GM12878 (cell line): ENCODE measurements around the gene SHROOM2. TPM values are rescaled to one million over a fixed set of nuclear protein-coding genes. Genes with fewer than 3 reads are reported as not detected.

Experiments
- ATAC-seq: fragments of 200-7000 bp; cut with Tn5 transposase; 3 replicates; pipeline ENCODE4 v1.9.1; 2020; ENCODE audit warnings: mild to moderate bottlenecking, moderate library complexity
- BruUV-seq: library from RNA; stranded (reverse); fragments of 400-500 nt; replicated peaks from 2 replicates; lab custom pipeline; 2021; lab: Mats Ljungman, UMichigan
- CTCF ChIA-PET: fragments of 300-600 bp; sonication (Branson Sonifier 250); formaldehyde crosslinking; extraction: SDS; loops from one replicate; lab custom pipeline; 2021; ENCODE audit warnings: inconsistent platforms; lab: Yijun Ruan, JAX
- POLR2A ChIA-PET: fragments of 350-600 bp; formaldehyde crosslinking; extraction: SDS; loops from one replicate; lab custom pipeline; 2021; ENCODE audit warnings: inconsistent platforms; lab: Charles Lee
- RAD21 ChIA-PET: fragments of 300-600 bp; sonication (Branson Sonifier 250); formaldehyde crosslinking; loops from one replicate; lab custom pipeline; 2023; ENCODE audit warnings: antibody characterized with exemption; ENCODE audit not compliant: unreplicated experiment; lab: Charles Lee
- SMC1A ChIA-PET: fragments of 300-600 bp; sonication (Branson Sonifier 250); formaldehyde crosslinking; loops from one replicate; lab custom pipeline; 2023; ENCODE audit not compliant: unreplicated experiment, uncharacterized antibody; lab: Charles Lee
- DNase-seq: peaks from one replicate; pipeline ENCODE4 v3.0.0-alpha.2; 2011; ENCODE audit warnings: low read depth, low spot score
- FAIRE-seq: peaks from 3 replicates; lab custom pipeline; 2011; peaks lifted over from hg19 to GRCh38; lab: Jason Lieb, UNC
- H2AFZ ChIP-seq: 2 replicates; pipeline ENCODE4 v1.6.0; 2011; ENCODE audit warnings: low read depth, low read length, control low read depth; ENCODE audit not compliant: control insufficient read depth
- H3K27ac ChIP-seq: 2 replicates; pipeline ENCODE4 v1.5.1; 2011; ENCODE audit warnings: control low read depth; ENCODE audit not compliant: control insufficient read depth, insufficient read depth
- H3K27me3 ChIP-seq, 2 experiments: replicated peaks in 1 of 2; 2 replicates each; pipeline versions ENCODE4 v1.6.0 to v1.6.1; 2011; ENCODE audit warnings: low read length in 1 of 2; ENCODE audit not compliant: control insufficient read depth in 2 of 2, insufficient read depth in 2 of 2
- H3K36me3 ChIP-seq, 2 experiments: 2 replicates each; pipeline ENCODE4 v1.5.1; 2011; ENCODE audit warnings: low read length in 1 of 2; ENCODE audit not compliant: control insufficient read depth in 2 of 2, insufficient read depth in 2 of 2
- H3K4me1 ChIP-seq: 2 replicates; pipeline ENCODE4 v1.6.1; 2011; ENCODE audit warnings: mild to moderate bottlenecking, low read length, moderate library complexity, mixed read lengths; ENCODE audit not compliant: control insufficient read depth, insufficient read depth
- H3K4me2 ChIP-seq: 2 replicates; pipeline ENCODE4 v1.6.0; 2011; ENCODE audit warnings: control low read depth; ENCODE audit not compliant: control insufficient read depth, insufficient read depth
- H3K4me3 ChIP-seq: fragments of 200-600 bp; sonication (generic); 2 replicates; pipeline ENCODE4 v1.5.1; 2016
- H3K79me2 ChIP-seq: 2 replicates; pipeline ENCODE4 v1.6.0; 2011; ENCODE audit warnings: low read length; ENCODE audit not compliant: control insufficient read depth, insufficient read depth
- H3K9ac ChIP-seq: 2 replicates; pipeline ENCODE4 v1.8.0; 2011; ENCODE audit warnings: low read length, control low read depth, mixed read lengths; ENCODE audit not compliant: control insufficient read depth, insufficient read depth
- H3K9me3 ChIP-seq: replicated peaks from 3 replicates; pipeline ENCODE4 v1.5.1; 2011; ENCODE audit warnings: mild to moderate bottlenecking, low read length; ENCODE audit not compliant: control insufficient read depth, insufficient read depth
- H4K20me1 ChIP-seq: 2 replicates; pipeline ENCODE4 v1.6.0; 2011; ENCODE audit not compliant: control insufficient read depth, insufficient read depth
- ASH2L ChIP-seq: fragments of 300-600, 200-600 bp; sonication (generic); IDR thresholded peaks from 2 replicates; pipeline ENCODE4 v1.6.1; 2017; ENCODE audit warnings: low read depth, mild to moderate bottlenecking, borderline replicate concordance
- BCLAF1 ChIP-seq: fragments of 450-650 bp; IDR thresholded peaks from 2 replicates; pipeline ENCODE4 v1.6.1; 2017; ENCODE audit warnings: antibody characterized with exemption, mild to moderate bottlenecking, moderate library complexity
- E2F4 ChIP-seq: IDR thresholded peaks from 2 replicates; pipeline ENCODE4 v1.6.1; 2012; ENCODE audit warnings: low read depth, low read length, improper control_type of control experiment
- HDAC6 ChIP-seq: fragments of 200-600 bp; sonication (generic); IDR thresholded peaks from one replicate; pipeline ENCODE4 v1.8.0; 2017; ENCODE audit warnings: antibody characterized with exemption; ENCODE audit not compliant: unreplicated experiment
- HSF1 ChIP-seq: fragments of 150-350 bp; IDR thresholded peaks from 2 replicates; pipeline ENCODE4 v1.6.1; 2014; ENCODE audit warnings: mild to moderate bottlenecking, low read depth, low read length
- LARP7 ChIP-seq: fragments of 450-650 bp; IDR thresholded peaks from 2 replicates; pipeline ENCODE4 v1.6.1; 2017; ENCODE audit warnings: mild to moderate bottlenecking
- NFIC ChIP-seq: IDR thresholded peaks from 2 replicates; pipeline ENCODE4 v1.6.1; 2012; ENCODE audit warnings: low read depth, mild to moderate bottlenecking, inconsistent platforms, low read length, moderate library complexity
- NKRF ChIP-seq: fragments of 450-650 bp; conservative IDR thresholded peaks from 2 replicates; pipeline ENCODE4 v1.6.1; 2017; ENCODE audit warnings: mild to moderate bottlenecking, moderate library complexity
- NR2C2 ChIP-seq: IDR thresholded peaks from 2 replicates; pipeline ENCODE4 v1.6.1; 2011; ENCODE audit warnings: borderline replicate concordance, low read depth; ENCODE audit not compliant: control insufficient read depth, insufficient read length
- PAX8 ChIP-seq: fragments of 450-650 bp; IDR thresholded peaks from 2 replicates; pipeline ENCODE4 v1.6.1; 2017; ENCODE audit warnings: mild to moderate bottlenecking, moderate library complexity
- ZNF687 ChIP-seq: fragments of 450-650 bp; IDR thresholded peaks from 2 replicates; pipeline ENCODE4 v1.6.1; 2017; ENCODE audit warnings: mild to moderate bottlenecking, moderate library complexity
- WGBS: methylation state at CpG from one replicate; pipeline ENCODE4 v1.1.6; 2016; ENCODE audit warnings: low lambda C conversion rate; ENCODE audit not compliant: insufficient replicate concordance, insufficient coverage; ENCODE audit errors: missing lambda C conversion rate; 5-methylcytosine and 5-hydroxymethylcytosine counted together
- in situ Hi-C: fragments of 300-500 bp; cut with MboI; formaldehyde crosslinking; loops from 9 replicates; pipeline ENCODE4 v1.14.3; 2018; ENCODE audit warnings: mixed read lengths
- intact Hi-C: fragments of 100-400 bp; cut with micrococcal nuclease; formaldehyde crosslinking; loops from one replicate; pipeline ENCODE4 v1.14.2; 2022; ENCODE audit not compliant: unreplicated experiment
- polyA plus RNA-seq, 11 experiments: library from polyadenylated mRNA; depleted of rRNA in 4 of 11; unstranded in 6 of 11; stranded (reverse) in 5 of 11; fragments of >200 nt; fragmentation: Nextera tagmentation in 4 of 11; fragmentation: Illumina TruSeq in 1 of 11; extraction: Ambion mirVana in 4 of 11; extraction: Trizol in 1 of 11; gene quantifications; 1 replicate in 1 of 11; 2 replicates in 10 of 11; pipeline versions ENCODE4 v1.2.1 to v1.2.3, GENCODE V29; 2011 to 2016; ENCODE audit warnings: inconsistent platforms in 2 of 11, missing spikeins in 2 of 11, low read depth in 1 of 11
- total RNA-seq, 4 experiments: library from RNA; depleted of rRNA in 3 of 4; stranded (reverse); fragments of >200 nt in 3 of 4; fragmentation: Illumina TruSeq in 1 of 4; extraction: Trizol in 1 of 4; gene quantifications; 2 replicates each; pipeline versions ENCODE4 v1.2.1 to v1.2.3, GENCODE V29; 2013 to 2021

SHROOM2 gene
- total and polyA plus RNA-seq, 10 of the 15 experiments (the other 5 are each of a cell fraction or from before 2014, with no cell fraction given) = under 0.01 to 0.15 (median 0.09) TPM; not detected in 2

- ATAC-seq (no peak), FAIRE-seq (no peak), DNase-seq (no peak)
- no peaks in the 10 kb centered on the region for H3K4me1 ChIP-seq
- SMC1A ChIA-PET = interaction anchor here (0.7 kb wide), 1 partner anchor 12 kb away, joined by 4 read pairs; no protein-coding TSS in a partner anchor
- no peaks in the 10 kb centered on the region for H3K79me2 ChIP-seq
- intact Hi-C loops = no loop called here
- CTCF ChIA-PET = interaction anchor here (1.4 kb wide), 1 partner anchor 9 kb away, joined by 3 read pairs; no protein-coding TSS in a partner anchor
- H2AFZ ChIP-seq = no peak overlapping the region
- POLR2A ChIA-PET = no interaction called here
- BruUV-seq = no TSS peak
- RAD21 ChIA-PET = no interaction called here
- H3K9ac ChIP-seq = no peak overlapping the region
- H4K20me1 ChIP-seq = no peaks in the 10 kb centered on the region
- no peak overlapping the region for H3K4me3 ChIP-seq
- in situ Hi-C loops = no loop called here
- no peaks in the 10 kb centered on the region for H3K36me3 ChIP-seq
- no peaks in the 10 kb centered on the region for H3K27me3 ChIP-seq
- H3K9me3 ChIP-seq = no peaks in the 10 kb centered on the region
- H3K4me2 ChIP-seq = no peak overlapping the region
- no peak overlapping the region for H3K27ac ChIP-seq
- 38% methylated on average over 12 of the region's 13 CpGs for WGBS
- TF ChIP-seq ZNF687 = no peak
- no peak for TF ChIP-seq NFIC
- TF ChIP-seq LARP7 = no peak
- TF ChIP-seq BCLAF1 = no peak
- no peak for TF ChIP-seq NR2C2
- no peak for TF ChIP-seq E2F4
- TF ChIP-seq PAX8 = no peak
- no peak for TF ChIP-seq HSF1
- TF ChIP-seq NKRF = no peak
- no peak for TF ChIP-seq HDAC6
- TF ChIP-seq ASH2L = no peak
Observed at GRCh38 chrX:9866633-9867032, 80.4 kb downstream of the SHROOM2 start.
